Skeletal muscle satellite cell (primary cell): ENCODE measurements around the gene PIK3IP1. TPM values are rescaled to one million over a fixed set of nuclear protein-coding genes. Genes with fewer than 3 reads are reported as not detected.

Experiments
- H3K27me3 ChIP-seq: 2 replicates; pipeline ENCODE4 v1.7.0; 2013; ENCODE audit warnings: low read length; ENCODE audit not compliant: control insufficient read depth, insufficient read depth
- H3K36me3 ChIP-seq: 2 replicates; pipeline ENCODE4 v1.7.0; 2013; ENCODE audit warnings: mild to moderate bottlenecking, control low read depth, low read length; ENCODE audit not compliant: insufficient read depth
- H3K4me1 ChIP-seq: 2 replicates; pipeline ENCODE4 v1.7.0; 2013; ENCODE audit warnings: low read length; ENCODE audit not compliant: control insufficient read depth, insufficient read depth
- H3K4me2 ChIP-seq: 2 replicates; pipeline ENCODE4 v1.7.0; 2013; ENCODE audit warnings: mild to moderate bottlenecking, low read length
- H3K4me3 ChIP-seq: 2 replicates; pipeline ENCODE4 v1.7.0; 2013; ENCODE audit warnings: low read length
- H3K9ac ChIP-seq: 2 replicates; pipeline ENCODE4 v1.7.0; 2013; ENCODE audit warnings: mild to moderate bottlenecking, low read depth, low read length, moderate library complexity
- H3K9me3 ChIP-seq: replicated peaks from 2 replicates; pipeline ENCODE4 v1.7.0; 2013; ENCODE audit warnings: mild to moderate bottlenecking, control low read depth, low read length
- total RNA-seq: library from RNA; depleted of rRNA; stranded (reverse); fragments of >200 nt; gene quantifications from 2 replicates; pipeline ENCODE4 v1.2.3, GENCODE V29; 2012; rRNA removed

Gene PIK3IP1, protein sequence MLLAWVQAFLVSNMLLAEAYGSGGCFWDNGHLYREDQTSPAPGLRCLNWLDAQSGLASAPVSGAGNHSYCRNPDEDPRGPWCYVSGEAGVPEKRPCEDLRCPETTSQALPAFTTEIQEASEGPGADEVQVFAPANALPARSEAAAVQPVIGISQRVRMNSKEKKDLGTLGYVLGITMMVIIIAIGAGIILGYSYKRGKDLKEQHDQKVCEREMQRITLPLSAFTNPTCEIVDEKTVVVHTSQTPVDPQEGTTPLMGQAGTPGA
- 4.4 and 6.6 TPM in 2 replicates for total RNA-seq

DNA sequence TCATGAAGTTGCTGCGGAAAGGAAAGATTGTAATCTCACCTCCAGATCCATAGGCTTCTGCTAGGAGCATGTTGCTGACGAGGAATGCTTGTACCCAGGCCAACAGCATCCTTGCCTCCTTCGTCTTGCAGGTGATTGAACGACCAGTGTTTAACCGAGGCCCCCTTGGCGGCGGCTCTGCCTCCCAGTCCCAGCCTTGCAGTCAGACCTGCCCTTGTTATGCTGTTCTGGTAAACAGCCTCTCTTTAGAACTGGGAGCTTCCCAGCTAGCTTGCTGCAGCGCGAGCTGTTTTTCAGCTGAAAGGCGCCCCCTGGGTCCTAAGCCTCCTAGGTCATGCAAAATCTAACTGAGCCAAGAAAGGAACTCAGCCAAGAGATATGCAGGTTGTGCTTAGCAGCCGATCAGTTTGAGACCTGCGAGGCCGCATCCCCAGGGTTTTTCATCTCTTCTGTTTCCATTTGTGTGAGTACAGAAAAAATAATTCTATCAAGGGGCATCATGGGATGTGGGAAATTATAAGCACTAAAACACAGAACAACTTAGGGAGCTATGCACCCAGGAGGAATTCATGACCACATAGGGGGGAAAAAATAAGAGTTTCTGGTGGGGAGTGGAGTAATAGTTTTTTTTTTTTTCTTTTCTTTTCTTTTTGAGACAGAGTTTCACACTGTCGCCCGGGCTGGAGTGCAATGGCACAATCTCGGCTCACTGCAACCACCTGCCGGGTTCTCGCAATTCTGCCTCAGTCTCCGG is at the start of gene PIK3IP1:
PIK3IP1 (minus strand) TSS at position 253 of the 754 bp plus-strand sequence; CDS start at position 109, 144 bp downstream.
- Histone ChIP-seq H3K27me3 (no peaks in the 10 kb centered on the region), H3K4me1 (peaks cover 33% of the 10 kb centered on the region), H3K4me3 (peak within 1 kb of the TSS; percentile 81), H3K9ac (peak within 1 kb of the TSS; percentile 79), H3K9me3 (no peaks in the 10 kb centered on the region), H3K36me3 (no peaks in the 10 kb centered on the region), H3K4me2 (peak within 1 kb of the TSS; percentile 96)

DNA sequence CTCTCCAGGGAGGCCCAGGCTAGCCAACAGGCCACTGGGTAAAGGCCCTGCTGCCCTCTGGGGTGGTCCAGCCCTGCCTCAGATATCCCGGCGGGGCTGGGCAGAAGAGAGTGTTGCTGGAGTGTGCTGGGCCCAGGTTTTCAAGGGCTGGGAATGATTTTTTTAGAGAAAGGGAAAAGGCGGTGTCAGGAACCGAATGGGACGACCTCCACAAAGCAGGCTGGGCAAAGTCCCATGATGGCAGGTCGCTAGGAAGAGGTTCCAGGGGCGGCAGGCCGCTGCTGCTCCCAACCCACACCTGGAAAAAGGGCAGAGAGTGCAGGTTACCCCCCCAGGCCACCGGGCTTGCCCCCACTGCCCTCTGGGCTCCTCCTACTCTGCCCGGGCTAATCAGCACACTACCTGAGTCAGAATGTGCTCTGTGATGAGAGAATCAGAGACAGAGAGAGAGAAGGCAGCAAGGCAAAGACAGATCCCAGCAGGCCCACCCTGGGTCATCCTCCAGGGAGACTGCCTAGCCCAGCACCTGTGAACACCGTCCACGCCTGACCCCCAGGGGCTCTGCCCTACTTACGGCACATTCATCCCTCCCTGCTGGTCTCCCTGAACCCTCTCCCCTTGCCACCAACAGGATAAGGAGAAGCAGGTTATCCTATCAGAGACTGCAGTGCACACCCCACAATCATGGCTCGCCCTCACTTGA is 49.2 kb upstream of the PIK3IP1 start:
- H3K4me2 ChIP-seq = no peak overlapping the region
- H3K9me3 ChIP-seq = no peaks in the 10 kb centered on the region

DNA sequence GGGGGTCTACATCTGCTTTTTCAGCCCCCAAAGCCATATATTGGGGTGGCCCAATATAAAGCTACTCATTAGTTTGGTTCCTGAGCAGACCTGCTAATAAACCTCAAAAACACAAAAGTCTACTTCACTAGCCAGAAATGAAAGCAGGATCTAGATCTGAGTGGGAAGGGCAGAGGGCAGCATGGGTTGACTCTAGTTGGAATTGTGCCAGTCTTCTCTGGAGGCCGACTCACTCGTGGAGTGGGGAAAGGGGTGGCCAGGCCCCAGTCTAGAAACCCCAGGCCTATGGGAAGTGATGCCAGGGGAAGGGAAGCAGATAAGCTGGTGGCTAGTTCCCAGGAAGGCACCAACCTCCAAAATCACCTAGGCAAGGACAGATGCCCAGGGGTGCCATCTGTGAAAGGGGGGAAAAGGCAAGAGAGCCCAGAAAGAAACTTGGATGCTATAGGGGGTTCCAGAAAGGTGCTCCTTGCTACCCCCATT is 48.5 kb upstream of the PIK3IP1 start:
- no peaks in the 10 kb centered on the region for H3K27me3 ChIP-seq
- peaks cover 43% of the 10 kb centered on the region for H3K36me3 ChIP-seq
- H3K4me3 ChIP-seq = no peak overlapping the region
- no peak overlapping the region for H3K4me2 ChIP-seq
- no peaks in the 10 kb centered on the region for H3K9me3 ChIP-seq
- H3K9ac ChIP-seq = no peak overlapping the region
- peaks cover 28% of the 10 kb centered on the region for H3K4me1 ChIP-seq

More for the DNA sequence above, 49.2 kb upstream of the PIK3IP1 start:
- Histone ChIP-seq H3K9ac (no peak overlapping the region), H3K4me3 (no peak overlapping the region), H3K4me1 (peaks cover 28% of the 10 kb centered on the region), H3K27me3 (no peaks in the 10 kb centered on the region), H3K36me3 (peaks cover 38% of the 10 kb centered on the region)

DNA sequence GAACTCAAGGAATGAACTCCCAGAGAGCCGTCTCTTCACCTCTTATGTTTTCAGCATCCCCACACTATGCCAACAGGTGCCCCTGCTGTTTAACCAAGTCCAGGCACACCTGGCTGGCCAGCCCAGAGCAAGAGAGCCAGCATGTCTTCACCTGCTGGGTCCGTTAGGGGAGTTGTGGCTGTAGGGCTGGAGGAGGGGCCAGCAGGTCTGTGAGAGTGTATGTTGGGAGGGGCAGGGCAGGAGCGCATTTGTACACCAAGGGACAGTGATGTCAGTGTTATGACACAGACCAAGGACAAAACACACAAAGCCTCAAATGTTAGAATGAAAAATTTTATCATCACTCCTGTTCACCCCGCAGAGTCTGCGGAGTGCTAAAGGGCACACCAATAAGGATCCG is 48.1 kb upstream of the PIK3IP1 start:
- H3K36me3 ChIP-seq = peaks cover 47% of the 10 kb centered on the region
- H3K4me3 ChIP-seq = no peak overlapping the region
- H3K9ac ChIP-seq = no peak overlapping the region
- peaks cover 27% of the 10 kb centered on the region for H3K4me1 ChIP-seq
- H3K9me3 ChIP-seq = no peaks in the 10 kb centered on the region
- no peak overlapping the region for H3K4me2 ChIP-seq
- H3K27me3 ChIP-seq = no peaks in the 10 kb centered on the region

DNA sequence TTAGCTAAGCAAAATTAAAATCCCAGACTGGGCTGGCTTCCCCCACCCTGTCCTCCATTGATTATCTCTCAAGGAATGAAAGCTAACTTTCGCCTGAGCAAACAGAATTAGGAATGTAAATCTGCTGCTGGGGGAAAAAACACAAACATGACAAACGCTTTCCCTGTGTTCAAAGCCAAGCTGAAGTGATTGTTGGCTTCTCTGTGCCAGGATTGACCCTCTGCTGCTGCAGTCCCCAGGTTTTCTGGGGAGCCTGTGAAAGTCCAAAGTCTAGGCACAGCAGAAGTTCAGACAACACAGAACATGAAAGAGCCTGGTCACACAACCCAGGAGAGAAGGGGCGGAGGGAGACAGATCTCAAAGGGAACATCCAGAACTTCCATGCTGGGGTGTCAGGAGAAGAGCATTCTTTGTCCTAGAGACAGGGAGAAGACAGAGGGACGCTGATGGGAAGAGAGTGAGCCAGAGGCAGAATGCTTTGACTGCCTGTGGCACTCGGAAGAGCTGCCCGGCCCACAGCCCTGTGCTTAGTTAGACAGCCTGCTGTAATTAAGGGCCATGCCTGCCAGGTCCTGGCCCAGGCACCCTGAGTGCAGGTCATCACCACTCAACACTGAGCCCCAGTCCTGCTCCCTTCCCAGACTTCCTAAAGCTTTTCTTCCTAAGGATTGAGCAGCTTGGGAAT is 47.0 kb upstream of the PIK3IP1 start:
- H3K27me3 ChIP-seq = no peaks in the 10 kb centered on the region
- peaks cover 52% of the 10 kb centered on the region for H3K36me3 ChIP-seq
- no peak overlapping the region for H3K4me3 ChIP-seq
- no peak overlapping the region for H3K9ac ChIP-seq
- H3K4me1 ChIP-seq = peaks cover 16% of the 10 kb centered on the region
- no peaks in the 10 kb centered on the region for H3K9me3 ChIP-seq
- no peak overlapping the region for H3K4me2 ChIP-seq

DNA sequence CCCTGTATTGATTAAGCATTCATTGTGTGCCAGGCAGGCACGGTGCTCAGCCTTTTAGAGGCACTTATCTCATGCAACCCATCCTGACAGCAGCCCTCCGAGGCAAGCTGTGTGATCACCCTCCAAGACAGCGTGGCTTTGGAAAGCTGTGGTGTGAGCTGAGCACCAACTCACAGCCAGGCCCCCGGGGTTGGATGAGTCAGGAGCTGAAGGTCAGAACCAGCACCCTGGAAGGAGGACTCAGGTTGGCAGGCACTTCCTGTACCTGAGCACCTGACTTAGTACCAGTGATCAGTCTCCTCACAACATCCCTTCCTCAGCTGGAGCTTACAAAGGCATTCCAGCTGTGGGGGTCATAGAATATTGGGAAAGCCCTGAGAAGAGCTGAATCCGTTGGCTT is 44.9 kb upstream of the PIK3IP1 start:
- Histone ChIP-seq H3K4me2 (no peak overlapping the region), H3K4me1 (peaks cover 11% of the 10 kb centered on the region), H3K4me3 (no peak overlapping the region), H3K27me3 (no peaks in the 10 kb centered on the region), H3K9ac (no peak overlapping the region), H3K36me3 (peaks cover 47% of the 10 kb centered on the region), H3K9me3 (no peaks in the 10 kb centered on the region)

DNA sequence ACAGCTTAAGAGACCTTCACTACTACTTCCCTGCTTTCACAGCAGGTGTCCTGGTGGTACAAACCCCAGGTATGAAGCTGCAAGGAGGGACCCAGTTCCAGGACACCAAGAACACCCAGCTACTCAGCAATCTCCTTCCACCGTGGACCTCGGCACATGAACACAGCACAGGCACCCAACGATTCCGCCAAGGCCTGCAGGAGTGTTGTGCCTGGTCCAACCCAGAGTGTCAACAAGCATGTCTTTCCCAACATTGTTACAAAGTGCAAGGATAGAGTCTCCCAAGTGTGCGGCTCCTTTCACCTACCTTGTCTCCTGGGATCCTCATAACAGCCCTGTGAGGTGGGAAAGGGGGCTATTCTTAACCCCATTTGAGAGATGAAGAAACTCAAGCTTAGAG is 42.0 kb upstream of the PIK3IP1 start:
- H3K9me3 ChIP-seq = no peaks in the 10 kb centered on the region
- H3K9ac ChIP-seq = no peak overlapping the region
- no peak overlapping the region for H3K4me3 ChIP-seq
- no peak overlapping the region for H3K4me2 ChIP-seq
- H3K4me1 ChIP-seq = peaks cover 11% of the 10 kb centered on the region
- H3K27me3 ChIP-seq = no peaks in the 10 kb centered on the region
- H3K36me3 ChIP-seq = peaks cover 42% of the 10 kb centered on the region

DNA sequence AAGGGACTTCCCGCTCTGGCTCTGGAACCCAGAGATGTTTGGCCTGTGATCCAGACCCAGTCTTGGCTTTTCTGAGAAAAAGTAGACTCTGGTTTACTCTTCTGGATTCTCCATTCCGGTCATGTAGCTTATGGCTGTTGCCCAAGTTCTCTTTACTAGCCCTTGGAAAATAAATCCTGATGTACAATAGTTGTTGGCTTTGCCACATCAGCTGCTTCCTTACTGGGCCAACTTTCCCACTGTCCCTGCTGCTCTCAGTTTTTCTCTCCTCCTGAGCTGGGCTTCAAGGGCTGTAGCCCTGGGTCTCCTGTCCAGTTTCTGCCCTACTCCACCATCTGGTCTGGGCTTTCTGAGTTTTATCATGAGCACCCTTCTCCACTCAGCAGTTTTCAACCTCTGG is 41.4 kb upstream of the PIK3IP1 start:
- peaks cover 48% of the 10 kb centered on the region for H3K36me3 ChIP-seq
- H3K4me2 ChIP-seq = no peak overlapping the region
- no peaks in the 10 kb centered on the region for H3K9me3 ChIP-seq
- H3K27me3 ChIP-seq = no peaks in the 10 kb centered on the region
- peaks cover 12% of the 10 kb centered on the region for H3K4me1 ChIP-seq
- no peak overlapping the region for H3K4me3 ChIP-seq
- H3K9ac ChIP-seq = no peak overlapping the region

DNA sequence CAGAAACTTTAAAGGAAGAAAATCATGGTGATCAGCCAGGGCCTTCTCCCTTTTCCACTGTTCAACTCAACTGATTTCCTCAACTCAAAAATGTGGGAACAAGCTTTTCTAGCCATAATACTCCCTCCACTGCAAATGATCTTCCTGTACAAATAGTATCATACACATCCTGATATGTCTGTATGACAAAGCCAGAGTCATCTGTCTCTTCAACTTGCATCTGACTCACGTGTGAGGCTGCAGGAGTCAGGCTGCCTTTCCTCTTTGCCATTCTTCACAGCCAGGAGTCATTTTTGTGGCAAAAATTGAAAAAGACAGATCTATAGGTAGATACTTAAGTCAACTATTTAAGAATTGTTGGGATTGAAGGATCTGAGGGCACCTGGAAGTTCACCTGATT is 40.6 kb upstream of the PIK3IP1 start:
- no peak overlapping the region for H3K4me3 ChIP-seq

DNA sequence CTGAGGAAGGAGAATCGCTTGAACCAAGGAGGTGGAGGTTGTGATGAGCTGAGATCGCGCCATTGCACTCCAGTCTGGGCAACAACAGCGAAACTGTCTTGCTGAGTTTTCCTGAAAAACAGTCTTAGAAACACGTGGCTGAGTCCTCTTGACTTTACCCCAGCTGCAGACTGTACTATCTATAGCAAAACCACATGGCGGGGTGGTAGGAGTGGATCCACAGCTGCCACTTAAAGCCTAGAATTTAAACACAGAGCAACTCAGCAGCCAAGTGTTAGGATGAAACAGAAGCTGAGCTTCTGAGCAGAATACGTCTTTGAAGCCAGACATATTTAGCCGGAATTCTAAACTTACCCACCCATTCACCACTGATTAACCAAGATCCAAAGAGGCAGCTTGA is 39.7 kb upstream of the PIK3IP1 start:
- peaks cover 51% of the 10 kb centered on the region for H3K36me3 ChIP-seq

More for the DNA sequence above, 40.6 kb upstream of the PIK3IP1 start:
- H3K36me3 ChIP-seq = peaks cover 50% of the 10 kb centered on the region
- no peak overlapping the region for H3K4me2 ChIP-seq
- H3K4me1 ChIP-seq = peaks cover 14% of the 10 kb centered on the region
- no peak overlapping the region for H3K9ac ChIP-seq
- no peaks in the 10 kb centered on the region for H3K27me3 ChIP-seq
- H3K9me3 ChIP-seq = no peaks in the 10 kb centered on the region

More for the DNA sequence above, 39.7 kb upstream of the PIK3IP1 start:
- H3K4me3 ChIP-seq = no peak overlapping the region
- no peaks in the 10 kb centered on the region for H3K9me3 ChIP-seq
- no peaks in the 10 kb centered on the region for H3K27me3 ChIP-seq
- no peak overlapping the region for H3K9ac ChIP-seq
- no peak overlapping the region for H3K4me2 ChIP-seq
- peaks cover 12% of the 10 kb centered on the region for H3K4me1 ChIP-seq
